ENCODE data around the gene ELL2. TPM values are rescaled to one million over a fixed set of nuclear protein-coding genes. Genes with fewer than 3 reads are reported as not detected.

Gene ELL2
- total RNA-seq, 1 experiment from 2014 or later, result 24.4 TPM

GRCh38 chr5:95856501-95856981, 105.1 kb downstream of the ELL2 start (continued):
- TF ChIP-seq CTCF (IDR thresholded peaks at IDR 0.05) (no peak), ZNF396 (CRISPR knock-in tag; IDR thresholded peaks at IDR 0.05; ENCODE audit: borderline replicate concordance) (no peak), ZSCAN18 (CRISPR knock-in tag; IDR thresholded peaks at IDR 0.05) (no peak), ETV6 (CRISPR knock-in tag; IDR thresholded peaks at IDR 0.05) (no peak), IRF2 (CRISPR knock-in tag; IDR thresholded peaks at IDR 0.05; ENCODE audit: borderline replicate concordance, low read depth) (no peak), ZNF138 (CRISPR knock-in tag; conservative IDR thresholded peaks at IDR 0.05) (no peak), ATF3 (CRISPR knock-in tag; conservative IDR thresholded peaks at IDR 0.05) (no peak)

GRCh38 chr5:95853490-95853889, 108.2 kb downstream of the ELL2 start:
- H3K9me3 Mint-ChIP-seq, result peaks cover 12% of the 10 kb centered on the region
- ChIA-PET POLR2A (no interaction called here), CTCF (interaction anchor here (1.4 kb wide), 1 partner anchor 72 kb away, joined by 6 read pairs; no protein-coding TSS in a partner anchor)
- ATAC-seq, result no peak
- H3K36me3 Mint-ChIP-seq, result peaks cover 3% of the 10 kb centered on the region; the same call in 1 of the 2 replicates
- DNase-seq (ENCODE audit: low spot score), result no peak
- TF ChIP-seq E2F4 (CRISPR knock-in tag; IDR thresholded peaks at IDR 0.05; ENCODE audit: borderline replicate concordance, low read depth) (no peak), MAX (CRISPR knock-in tag; IDR thresholded peaks at IDR 0.05) (no peak), MYBL2 (CRISPR knock-in tag; IDR thresholded peaks at IDR 0.05) (no peak), USF2 (CRISPR knock-in tag; IDR thresholded peaks at IDR 0.05) (no peak), E2F1 (CRISPR knock-in tag; IDR thresholded peaks at IDR 0.05) (no peak), SOX15 (CRISPR knock-in tag; IDR thresholded peaks at IDR 0.05) (no peak), MXD4 (CRISPR knock-in tag; IDR thresholded peaks at IDR 0.05; ENCODE audit: borderline replicate concordance) (no peak), CBFB (CRISPR knock-in tag; IDR thresholded peaks at IDR 0.05; ENCODE audit: low read depth) (no peak), AR (CRISPR knock-in tag; IDR thresholded peaks at IDR 0.05) (no peak), ZNF416 (CRISPR knock-in tag; IDR thresholded peaks at IDR 0.05) (no peak), ATF1 (CRISPR knock-in tag; IDR thresholded peaks at IDR 0.05) (no peak)
- no peaks in the 10 kb centered on the region for H3K27me3 Mint-ChIP-seq (ENCODE audit: low read depth)
- peaks cover 5% of the 10 kb centered on the region for H3K4me1 Mint-ChIP-seq
- no peak overlapping the region for H3K27ac Mint-ChIP-seq
- no peak overlapping the region for H3K4me3 Mint-ChIP-seq
